HL-60 (cell line): Measurements from ENCODE around the gene FAM110C.

Experiments
- CTCF ChIP-seq: IDR thresholded peaks from one replicate; pipeline ENCODE4 v1.5.1; 2011; ENCODE audit warnings: low read length, control low read depth, inconsistent platforms; ENCODE audit not compliant: insufficient read depth
- GABPA ChIP-seq: IDR thresholded peaks from 2 replicates; pipeline ENCODE4 v1.6.1; 2012; ENCODE audit warnings: low read depth
- POLR2AphosphoS5 ChIP-seq: IDR thresholded peaks from 2 replicates; pipeline ENCODE4 v1.6.1; 2012; ENCODE audit warnings: low read depth
- REST ChIP-seq: IDR thresholded peaks from 2 replicates; pipeline ENCODE4 v1.6.1; 2012; ENCODE audit warnings: low read depth; ENCODE audit not compliant: insufficient replicate concordance
- SPI1 ChIP-seq: IDR thresholded peaks from 2 replicates; pipeline ENCODE4 v1.6.1; 2012; ENCODE audit warnings: low read depth, mild to moderate bottlenecking, borderline replicate concordance

- TF ChIP-seq CTCF, result no peak
- no peak for TF ChIP-seq SPI1
- no peak for TF ChIP-seq POLR2AphosphoS5
- no peak for TF ChIP-seq GABPA
- no peak for TF ChIP-seq REST
Observed at GRCh38 chr2:45342-46130, 769 bp downstream of the FAM110C start.
